Neural cell (in vitro differentiated cells): ENCODE measurements around the gene JAG2. TPM values are rescaled to one million over a fixed set of nuclear protein-coding genes. Genes with fewer than 3 reads are reported as not detected.

Experiments
- H2AFZ ChIP-seq: fragments of 200-600, 300-800 bp; sonication (generic), shearing (Covaris generic); 2 replicates; pipeline ENCODE4 v1.6.0; 2014; ENCODE audit warnings: low read depth, mild to moderate bottlenecking, antibody characterized with exemption, low read length, moderate library complexity
- H3F3A ChIP-seq: fragments of 200-600 bp; shearing (Covaris generic); 2 replicates; pipeline ENCODE4 v1.6.1; 2016; ENCODE audit warnings: mild to moderate bottlenecking, moderate library complexity, mixed read lengths, antibody characterized with exemption, low read length; ENCODE audit not compliant: insufficient read depth, poor library complexity, severe bottlenecking
- H3K27ac ChIP-seq: fragments of 200-600, 300-800 bp; sonication (generic), shearing (Covaris generic); 2 replicates; pipeline ENCODE4 v1.5.1; 2014; ENCODE audit warnings: mild to moderate bottlenecking, low read length, moderate library complexity
- H3K27me3 ChIP-seq: fragments of 300-800, 200-600 bp; sonication (generic), shearing (Covaris generic); 2 replicates; pipeline ENCODE4 v1.6.0; 2014; ENCODE audit warnings: mild to moderate bottlenecking, low read depth, low read length, moderate library complexity; ENCODE audit not compliant: insufficient read depth
- H3K36me3 ChIP-seq: fragments of 300-800, 200-600 bp; sonication (generic), shearing (Covaris generic); 2 replicates; pipeline ENCODE4 v1.5.1; 2014; ENCODE audit warnings: mild to moderate bottlenecking, antibody characterized with exemption, low read length, moderate library complexity; ENCODE audit not compliant: insufficient read depth
- H3K4me2 ChIP-seq: fragments of 300-800, 200-600 bp; sonication (generic), shearing (Covaris generic); 2 replicates; pipeline ENCODE4 v1.6.0; 2014; ENCODE audit warnings: mild to moderate bottlenecking, low read length
- H3K4me3 ChIP-seq: fragments of 300-800, 200-600 bp; sonication (generic), shearing (Covaris generic); 2 replicates; pipeline ENCODE4 v1.5.1; 2014; ENCODE audit warnings: mild to moderate bottlenecking, low read length, moderate library complexity
- H3K79me2 ChIP-seq: fragments of 200-600 bp; shearing (Covaris generic); replicated peaks from 2 replicates; pipeline ENCODE4 v1.6.0; 2014; ENCODE audit warnings: mild to moderate bottlenecking, low read length, moderate library complexity; ENCODE audit not compliant: insufficient read depth
- H3K9ac ChIP-seq: fragments of 300-800, 200-600 bp; sonication (generic), shearing (Covaris generic); 2 replicates; pipeline ENCODE4 v1.6.1; 2016; ENCODE audit warnings: mild to moderate bottlenecking, low read length, mixed read lengths
- H3K9me2 ChIP-seq: fragments of 200-600 bp; shearing (Covaris generic); 2 replicates; pipeline ENCODE4 v1.6.1; 2016; ENCODE audit warnings: mild to moderate bottlenecking, low read length, mixed read lengths; ENCODE audit not compliant: insufficient read depth
- H3K9me3 ChIP-seq: fragments of 200-600, 300-800 bp; sonication (generic), shearing (Covaris generic); 2 replicates; pipeline ENCODE4 v1.6.1; 2016; ENCODE audit warnings: mild to moderate bottlenecking, mixed run types, low read length, moderate library complexity, mixed read lengths
- H4K20me1 ChIP-seq: fragments of 200-600 bp; shearing (Covaris generic); 2 replicates; pipeline ENCODE4 v1.6.1; 2016; ENCODE audit warnings: mild to moderate bottlenecking, mixed run types; ENCODE audit not compliant: insufficient read depth
- CTCF ChIP-seq: fragments of 450-650 bp; IDR thresholded peaks from 2 replicates; pipeline ENCODE4 v1.5.1; 2014; ENCODE audit warnings: antibody characterized with exemption, mild to moderate bottlenecking, moderate library complexity; ENCODE audit not compliant: poor library complexity, severe bottlenecking
- EP300 ChIP-seq: fragments of 450-650 bp; conservative IDR thresholded peaks from 2 replicates; pipeline ENCODE4 v1.6.1; 2014; ENCODE audit warnings: antibody characterized with exemption, mild to moderate bottlenecking, moderate library complexity; ENCODE audit not compliant: poor library complexity, severe bottlenecking
- EZH2 ChIP-seq: fragments of 200-600, 300-800 bp; shearing (Covaris generic), sonication (generic); IDR thresholded peaks from 2 replicates; pipeline ENCODE4 v1.6.1; 2014; ENCODE audit warnings: antibody characterized with exemption, low read length, borderline replicate concordance, mild to moderate bottlenecking; ENCODE audit not compliant: insufficient read depth, poor library complexity, severe bottlenecking
- MXI1 ChIP-seq: fragments of 450-650 bp; conservative IDR thresholded peaks from 2 replicates; pipeline ENCODE4 v1.6.1; 2014; ENCODE audit warnings: antibody characterized with exemption, mild to moderate bottlenecking; ENCODE audit not compliant: poor library complexity, severe bottlenecking
- POLR2AphosphoS5 ChIP-seq: IDR thresholded peaks from 2 replicates; pipeline ENCODE4 v1.6.1; 2012
- RAD21 ChIP-seq: fragments of 450-650 bp; conservative IDR thresholded peaks from 2 replicates; pipeline ENCODE4 v1.6.1; 2014; ENCODE audit warnings: antibody characterized with exemption, mild to moderate bottlenecking, moderate library complexity
- SMC3 ChIP-seq: fragments of 450-650 bp; conservative IDR thresholded peaks from 2 replicates; pipeline ENCODE4 v1.6.1; 2014; ENCODE audit warnings: antibody characterized with exemption, mild to moderate bottlenecking, moderate library complexity; ENCODE audit not compliant: poor library complexity
- TAF1 ChIP-seq: IDR thresholded peaks from 2 replicates; pipeline ENCODE4 v1.6.1; 2012; ENCODE audit warnings: low read depth
- polyA plus RNA-seq: library from polyadenylated mRNA; depleted of rRNA; stranded (reverse); fragments of >200 nt; gene quantifications from 2 replicates; pipeline ENCODE4 v1.2.3, GENCODE V29; 2014
- TF ChIP-seq, protein P1 (sequence below): IDR thresholded peaks from 2 replicates; pipeline ENCODE4 v1.6.1; 2012; ENCODE audit warnings: borderline replicate concordance

The JAG2 gene
- polyA plus RNA-seq, 1 donor from 2014 or later, result 20.3 TPM

DNA sequence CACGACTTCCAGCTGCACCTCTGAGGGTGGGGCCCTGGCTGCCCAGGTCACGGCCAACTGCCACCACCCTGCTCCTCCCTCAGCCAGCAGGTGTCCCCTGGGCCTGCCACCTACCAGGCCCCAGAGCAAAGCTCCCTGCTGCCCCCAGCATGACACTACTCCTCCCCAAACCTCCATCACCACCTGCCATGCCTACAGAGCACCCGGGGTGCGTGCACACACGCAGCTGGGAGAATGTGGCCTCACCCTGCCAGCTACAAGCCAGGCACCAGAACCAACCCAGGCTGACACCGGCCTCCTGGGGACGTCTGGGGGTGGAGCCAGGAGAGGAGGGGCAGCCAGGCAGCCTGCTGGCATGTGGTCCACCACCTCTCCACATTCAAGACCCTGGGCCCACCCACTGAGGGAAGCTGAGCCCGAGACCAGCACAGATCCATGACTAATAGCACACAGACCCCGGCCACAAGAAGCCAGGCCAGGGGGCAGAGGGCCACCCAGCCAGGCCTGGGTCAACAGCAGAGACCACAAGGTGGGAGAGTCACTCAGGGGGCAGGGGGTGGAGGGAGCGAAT is 3.4 kb downstream of the JAG2 start:
- no peaks in the 10 kb centered on the region for H3K36me3 ChIP-seq

DNA sequence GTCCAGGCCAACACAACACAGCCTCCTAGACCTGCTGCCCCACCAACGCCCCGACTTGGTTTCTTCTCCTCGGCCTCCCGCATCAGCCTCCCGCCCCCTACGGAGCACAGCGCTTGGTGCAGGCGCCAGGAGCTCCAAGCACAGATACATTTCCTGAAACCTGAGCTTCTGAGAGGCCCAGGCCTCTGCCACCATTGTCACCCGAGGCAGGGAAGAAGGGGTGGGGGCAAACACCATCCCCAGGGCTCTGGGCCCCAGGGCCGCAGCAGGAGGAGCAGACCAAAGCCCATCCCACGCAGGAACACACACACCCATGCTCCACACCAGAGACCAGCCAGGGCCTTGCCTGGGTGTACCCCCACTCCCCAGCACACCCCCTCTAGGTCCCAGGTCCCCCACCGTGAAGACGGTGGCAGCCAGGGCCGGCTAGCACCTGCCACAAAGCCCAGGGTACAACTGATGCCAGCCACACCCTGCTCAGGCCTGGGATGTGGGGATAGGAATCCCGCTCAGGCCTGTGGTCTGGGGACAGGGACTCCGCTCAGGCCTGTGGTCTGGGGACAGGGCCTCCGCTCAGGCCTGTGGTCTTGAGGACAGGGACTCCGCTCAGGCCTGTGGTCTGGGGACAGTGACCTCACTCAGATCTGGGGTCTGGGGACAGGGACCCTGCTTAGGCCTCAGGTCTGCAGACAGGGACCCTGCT is 5.4 kb downstream of the JAG2 start:
- no peak overlapping the region for H2AFZ ChIP-seq

More for the DNA sequence above, 3.4 kb downstream of the JAG2 start:
- Histone ChIP-seq H3K27ac (no peak overlapping the region), H3K79me2 (no peaks in the 10 kb centered on the region), H3K9me3 (no peaks in the 10 kb centered on the region), H2AFZ (no peak overlapping the region), H3K9me2 (no peaks in the 10 kb centered on the region), H3K4me2 (no peak overlapping the region), H4K20me1 (no peaks in the 10 kb centered on the region), H3F3A (no peaks in the 10 kb centered on the region), H3K4me3 (no peak overlapping the region), H3K27me3 (peaks cover 5% of the 10 kb centered on the region), H3K9ac (no peak overlapping the region)
- no peak for TF ChIP-seq RAD21
- no peak for TF ChIP-seq EZH2
- no peak for TF ChIP-seq SMC3
- no peak for TF ChIP-seq TAF1
- no peak for TF ChIP-seq EP300
- TF ChIP-seq, protein P1, sequence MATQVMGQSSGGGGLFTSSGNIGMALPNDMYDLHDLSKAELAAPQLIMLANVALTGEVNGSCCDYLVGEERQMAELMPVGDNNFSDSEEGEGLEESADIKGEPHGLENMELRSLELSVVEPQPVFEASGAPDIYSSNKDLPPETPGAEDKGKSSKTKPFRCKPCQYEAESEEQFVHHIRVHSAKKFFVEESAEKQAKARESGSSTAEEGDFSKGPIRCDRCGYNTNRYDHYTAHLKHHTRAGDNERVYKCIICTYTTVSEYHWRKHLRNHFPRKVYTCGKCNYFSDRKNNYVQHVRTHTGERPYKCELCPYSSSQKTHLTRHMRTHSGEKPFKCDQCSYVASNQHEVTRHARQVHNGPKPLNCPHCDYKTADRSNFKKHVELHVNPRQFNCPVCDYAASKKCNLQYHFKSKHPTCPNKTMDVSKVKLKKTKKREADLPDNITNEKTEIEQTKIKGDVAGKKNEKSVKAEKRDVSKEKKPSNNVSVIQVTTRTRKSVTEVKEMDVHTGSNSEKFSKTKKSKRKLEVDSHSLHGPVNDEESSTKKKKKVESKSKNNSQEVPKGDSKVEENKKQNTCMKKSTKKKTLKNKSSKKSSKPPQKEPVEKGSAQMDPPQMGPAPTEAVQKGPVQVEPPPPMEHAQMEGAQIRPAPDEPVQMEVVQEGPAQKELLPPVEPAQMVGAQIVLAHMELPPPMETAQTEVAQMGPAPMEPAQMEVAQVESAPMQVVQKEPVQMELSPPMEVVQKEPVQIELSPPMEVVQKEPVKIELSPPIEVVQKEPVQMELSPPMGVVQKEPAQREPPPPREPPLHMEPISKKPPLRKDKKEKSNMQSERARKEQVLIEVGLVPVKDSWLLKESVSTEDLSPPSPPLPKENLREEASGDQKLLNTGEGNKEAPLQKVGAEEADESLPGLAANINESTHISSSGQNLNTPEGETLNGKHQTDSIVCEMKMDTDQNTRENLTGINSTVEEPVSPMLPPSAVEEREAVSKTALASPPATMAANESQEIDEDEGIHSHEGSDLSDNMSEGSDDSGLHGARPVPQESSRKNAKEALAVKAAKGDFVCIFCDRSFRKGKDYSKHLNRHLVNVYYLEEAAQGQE, result no peak
- TF ChIP-seq POLR2AphosphoS5, result no peak
- no peak for TF ChIP-seq MXI1

More for the DNA sequence above, 5.4 kb downstream of the JAG2 start:
- Histone ChIP-seq H4K20me1 (no peaks in the 10 kb centered on the region), H3K9me2 (no peaks in the 10 kb centered on the region), H3K27me3 (peaks cover 5% of the 10 kb centered on the region), H3K4me3 (no peak overlapping the region), H3K4me2 (no peak overlapping the region), H3K79me2 (no peaks in the 10 kb centered on the region), H3K9me3 (no peaks in the 10 kb centered on the region), H3K9ac (no peak overlapping the region), H3F3A (no peaks in the 10 kb centered on the region), H3K27ac (no peak overlapping the region), H3K36me3 (no peaks in the 10 kb centered on the region)
- TF ChIP-seq CTCF (no peak), SMC3 (no peak), EZH2 (no peak), TAF1 (no peak), POLR2AphosphoS5 (no peak), EP300 (no peak), MXI1 (no peak), RAD21 (no peak)
- TF ChIP-seq, protein P1, result no peak
